H9 (cell line): ENCODE measurements around the gene AK9. TPM values are rescaled to one million over a fixed set of nuclear protein-coding genes. Genes with fewer than 3 reads are reported as not detected.
A peak's percentile ranks its signal among the peaks of the same experiment; 100 is the strongest.

Source experiments
- DNase-seq: peaks from one replicate; pipeline ENCODE4 v3.0.0-alpha.2; 2017
- H2AFZ ChIP-seq: one replicate; pipeline ENCODE4 v1.6.1; 2013; ENCODE audit warnings: mild to moderate bottlenecking, low read length, control low read depth, moderate library complexity
- H2AK5ac ChIP-seq: 2 replicates; pipeline ENCODE4 v1.6.1; 2013; ENCODE audit warnings: low read length, control low read depth, mixed read lengths; ENCODE audit not compliant: insufficient read length
- H2BK120ac ChIP-seq: one replicate; pipeline ENCODE4 v1.6.1; 2013; ENCODE audit warnings: low read depth, mild to moderate bottlenecking, low read length, control low read depth, inconsistent platforms; ENCODE audit not compliant: poor library complexity, severe bottlenecking
- H2BK12ac ChIP-seq: 2 replicates; pipeline ENCODE4 v1.6.1; 2013; ENCODE audit warnings: low read length, control low read depth, mixed read lengths, low read depth; ENCODE audit not compliant: insufficient read length
- H2BK15ac ChIP-seq: 2 replicates; pipeline ENCODE4 v1.6.1; 2013; ENCODE audit warnings: low read depth, low read length, control low read depth
- H2BK20ac ChIP-seq: one replicate; pipeline ENCODE4 v1.6.1; 2013; ENCODE audit warnings: low read depth, mild to moderate bottlenecking, low read length, control low read depth, inconsistent platforms; ENCODE audit not compliant: poor library complexity, severe bottlenecking
- H2BK5ac ChIP-seq: 2 replicates; pipeline ENCODE4 v1.6.1; 2013; ENCODE audit warnings: low read length, control low read depth, mixed read lengths; ENCODE audit not compliant: insufficient read length
- H3K14ac ChIP-seq: 2 replicates; pipeline ENCODE4 v1.6.1; 2013; ENCODE audit warnings: low read length, control low read depth; ENCODE audit not compliant: insufficient read depth
- H3K18ac ChIP-seq: 2 replicates; pipeline ENCODE4 v1.6.1; 2013; ENCODE audit warnings: low read depth, mild to moderate bottlenecking, mixed read lengths, low read length, control low read depth; ENCODE audit not compliant: insufficient read length
- H3K23ac ChIP-seq: 2 replicates; pipeline ENCODE4 v1.6.1; 2013; ENCODE audit warnings: low read length, control low read depth, mixed read lengths, low read depth; ENCODE audit not compliant: insufficient read length
- H3K23me2 ChIP-seq: 2 replicates; pipeline ENCODE4 v1.6.1; 2013; ENCODE audit warnings: low read depth, mild to moderate bottlenecking, mixed read lengths, low read length, control low read depth; ENCODE audit not compliant: insufficient read length, poor library complexity, severe bottlenecking
- H3K27ac ChIP-seq: 2 replicates; pipeline ENCODE4 v1.5.1; 2013; ENCODE audit warnings: low read length, control low read depth, mixed read lengths, low read depth; ENCODE audit not compliant: insufficient read length
- H3K27me3 ChIP-seq: 2 replicates; pipeline ENCODE4 v1.6.1; 2013; ENCODE audit warnings: low read length, control low read depth, inconsistent platforms; ENCODE audit not compliant: insufficient read depth
- H3K4ac ChIP-seq: 2 replicates; pipeline ENCODE4 v1.6.1; 2013; ENCODE audit warnings: low read depth, mild to moderate bottlenecking, control low read depth, inconsistent platforms, low read length, moderate library complexity
- H3K4me1 ChIP-seq: 2 replicates; pipeline ENCODE4 v1.6.1; 2013; ENCODE audit warnings: low read length, control low read depth, inconsistent platforms; ENCODE audit not compliant: insufficient read depth
- H3K4me2 ChIP-seq: 2 replicates; pipeline ENCODE4 v1.6.1; 2013; ENCODE audit warnings: low read length, control low read depth, mixed read lengths; ENCODE audit not compliant: insufficient read length, insufficient read depth
- H3K56ac ChIP-seq: 2 replicates; pipeline ENCODE4 v1.6.1; 2013; ENCODE audit warnings: low read depth, mild to moderate bottlenecking, mixed read lengths, low read length, control low read depth; ENCODE audit not compliant: insufficient read length
- H3K79me1 ChIP-seq: 2 replicates; pipeline ENCODE4 v1.6.1; 2013; ENCODE audit warnings: low read depth, mild to moderate bottlenecking, moderate library complexity, low read length, control low read depth, inconsistent platforms; ENCODE audit not compliant: insufficient read depth, poor library complexity, severe bottlenecking
- H3K79me2 ChIP-seq: 2 replicates; pipeline ENCODE4 v1.6.1; 2013; ENCODE audit warnings: low read length, control low read depth, inconsistent platforms; ENCODE audit not compliant: insufficient read depth
- H3K9ac ChIP-seq: 2 replicates; pipeline ENCODE4 v1.6.1; 2013; ENCODE audit warnings: low read length, control low read depth, mixed read lengths; ENCODE audit not compliant: insufficient read length; ENCODE audit errors: extremely low read depth
- H3K9me3 ChIP-seq: one replicate; pipeline ENCODE4 v1.6.1; 2013; ENCODE audit warnings: low read depth, low read length, inconsistent platforms; ENCODE audit not compliant: control insufficient read depth
- H3T11ph ChIP-seq: one replicate; pipeline ENCODE4 v1.6.1; 2013; ENCODE audit warnings: mild to moderate bottlenecking, low read length, control low read depth, inconsistent platforms
- H4K20me1 ChIP-seq: one replicate; pipeline ENCODE4 v1.6.1; 2013; ENCODE audit not compliant: control insufficient read depth, insufficient read length, insufficient read depth
- H4K5ac ChIP-seq: 2 replicates; pipeline ENCODE4 v1.6.1; 2013; ENCODE audit warnings: low read depth, mild to moderate bottlenecking, mixed read lengths, low read length, control low read depth; ENCODE audit not compliant: insufficient read length
- H4K8ac ChIP-seq: replicated peaks from 2 replicates; pipeline ENCODE4 v1.6.1; 2013; ENCODE audit warnings: low read length, control low read depth, mixed read lengths, low read depth; ENCODE audit not compliant: insufficient read length
- H4K91ac ChIP-seq: 2 replicates; pipeline ENCODE4 v1.6.1; 2013; ENCODE audit warnings: low read depth, mild to moderate bottlenecking, moderate library complexity, mixed read lengths, low read length, control low read depth; ENCODE audit not compliant: insufficient read length
- H3K27ac Mint-ChIP-seq, 3 experiments: 2 replicates in 2 of 3; 3 replicates in 1 of 3; pipeline ENCODE4 v1.8.0; 2020 to 2021; ENCODE audit warnings: mixed read lengths in 3 of 3, mild to moderate bottlenecking in 1 of 3, moderate library complexity in 1 of 3
- H3K27me3 Mint-ChIP-seq: 2 replicates; pipeline ENCODE4 v1.8.0; 2021; ENCODE audit warnings: low read depth, mild to moderate bottlenecking, moderate library complexity, mixed read lengths
- H3K36me3 Mint-ChIP-seq, 3 experiments: 2 replicates in 2 of 3; 3 replicates in 1 of 3; pipeline ENCODE4 v1.8.0; 2020 to 2021; ENCODE audit warnings: low read depth in 3 of 3, mixed read lengths in 3 of 3; ENCODE audit not compliant: insufficient read depth in 1 of 3
- H3K4me1 Mint-ChIP-seq, 2 experiments: 2 replicates each; pipeline ENCODE4 v1.8.0; 2020; ENCODE audit warnings: mixed read lengths in 2 of 2
- H3K4me3 Mint-ChIP-seq, 2 experiments: 2 replicates in 1 of 2; 3 replicates in 1 of 2; pipeline ENCODE4 v1.8.0; 2020 to 2021; ENCODE audit warnings: mild to moderate bottlenecking in 2 of 2, mixed read lengths in 2 of 2, moderate library complexity in 1 of 2
- H3K9me3 Mint-ChIP-seq, 2 experiments: 2 replicates in 1 of 2; 3 replicates in 1 of 2; pipeline ENCODE4 v1.8.0; 2020; ENCODE audit warnings: mild to moderate bottlenecking in 2 of 2, mixed read lengths in 2 of 2, moderate library complexity in 1 of 2
- WGBS: extraction: QIAGEN DNeasy Blood & Tissue Kit; methylation state at CpG from one replicate; pipeline ENCODE4 v1.1.7; 2013; ENCODE audit warnings: missing lambda C conversion rate, low lambda C conversion rate, mixed read lengths; ENCODE audit not compliant: insufficient read length; ENCODE audit errors: extremely low coverage; 5-methylcytosine and 5-hydroxymethylcytosine counted together
- total RNA-seq: library from RNA; stranded (reverse); gene quantifications from 2 replicates; pipeline ENCODE4 v1.2.1, GENCODE V29; 2021
- TF ChIP-seq, protein P1 (sequence below): fragments of 200-600 bp; sonication (generic); conservative IDR thresholded peaks from 3 replicates; pipeline ENCODE4 v1.8.0; 2021; ENCODE audit warnings: antibody characterized with exemption, mild to moderate bottlenecking

The AK9 gene
- total RNA-seq, 1 experiment from 2014 or later, result 2.3 TPM

DNA sequence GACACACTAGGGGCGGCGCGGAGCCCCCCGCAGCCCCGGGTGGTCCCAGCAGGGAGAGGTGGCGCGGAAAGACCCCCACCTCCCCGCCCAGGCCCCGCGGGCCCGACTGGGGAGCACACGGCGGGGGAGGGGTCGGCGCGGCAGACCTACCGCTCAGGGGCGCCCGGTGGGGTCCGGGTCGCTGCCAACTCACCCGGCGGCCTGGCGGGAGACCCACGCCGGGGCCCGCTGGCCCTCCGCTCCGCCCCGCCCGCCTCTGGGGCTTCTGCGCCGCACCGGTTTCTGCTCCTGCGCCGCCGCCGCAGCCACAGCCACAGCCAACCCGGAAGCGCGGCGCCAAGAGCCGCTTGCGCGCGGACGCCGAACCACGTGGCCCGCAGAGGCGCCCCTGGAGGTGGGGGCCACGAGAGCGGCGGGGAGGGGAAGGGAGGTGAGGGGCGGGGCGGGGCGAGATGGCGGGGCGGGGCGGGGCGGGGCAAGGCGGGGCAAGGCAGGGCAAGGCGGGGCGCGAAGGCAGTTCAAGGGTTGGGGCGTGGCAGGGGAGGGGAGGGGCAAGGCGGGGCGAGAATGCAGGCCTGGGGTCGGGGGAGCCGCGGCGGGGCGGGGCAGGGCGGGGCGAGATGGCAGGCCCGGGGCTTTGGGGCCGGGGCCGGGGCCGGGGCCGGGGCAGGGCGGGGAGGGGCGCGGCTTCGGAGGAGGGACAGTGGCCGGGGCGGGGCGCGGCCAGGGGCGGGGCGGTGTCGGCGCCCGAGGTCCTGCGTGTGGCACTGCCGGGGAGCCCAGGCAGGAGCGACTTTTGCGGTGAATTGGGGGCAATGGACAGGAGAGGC is 207.9 kb downstream of the AK9 start, which contains the start of gene ZBTB24:
Gene ZBTB24, minus strand, starts transcription at position 315 of the 830 bp plus-strand sequence. CDS start 1,193 bp downstream, outside the sequence.
- Histone ChIP-seq H2BK120ac (no peak within 1 kb of the TSS), H4K20me1 (no peaks in the 10 kb centered on the region), H3K23me2 (peaks cover 4% of the 10 kb centered on the region), H2AK5ac (no peak within 1 kb of the TSS), H2AFZ (no peak within 1 kb of the TSS), H3K27me3 (no peaks in the 10 kb centered on the region), H4K91ac (no peak within 1 kb of the TSS), H3K56ac (no peak within 1 kb of the TSS), H2BK20ac (no peak within 1 kb of the TSS), H3K14ac (peak within 1 kb of the TSS; percentile 84; the same call in 1 of the 2 replicates), H3K9me3 (no peaks in the 10 kb centered on the region), H3K23ac (no peak within 1 kb of the TSS), H3K4me2 (peak within 1 kb of the TSS; percentile 99), H2BK12ac (no peak within 1 kb of the TSS), H3T11ph (no peak within 1 kb of the TSS), H4K8ac (no peak within 1 kb of the TSS), H3K18ac (peak within 1 kb of the TSS; percentile 26), H3K9ac (peak within 1 kb of the TSS; percentile 70), H3K4ac (no peak within 1 kb of the TSS), H3K79me2 (peaks cover 27% of the 10 kb centered on the region; the same call in 1 of the 2 replicates), H3K79me1 (peaks cover 2% of the 10 kb centered on the region), H2BK15ac (no peak within 1 kb of the TSS), H3K4me1 (peaks cover 13% of the 10 kb centered on the region; the same call in 1 of the 2 replicates), H3K27ac (no peak within 1 kb of the TSS), H2BK5ac (no peak within 1 kb of the TSS), H4K5ac (no peak within 1 kb of the TSS)
- H3K4me3 Mint-ChIP-seq, result peak within 1 kb of the TSS; percentile 90 to 93
- peak within 1 kb of the TSS; percentile 49 to 88 (median 79); a peak in 5 of 7 replicates for H3K27ac Mint-ChIP-seq
- peak; percentile 96 for DNase-seq
- peaks cover 49 to 52% of the 10 kb centered on the region in 2 experiments for H3K4me1 Mint-ChIP-seq
- TF ChIP-seq, protein P1, sequence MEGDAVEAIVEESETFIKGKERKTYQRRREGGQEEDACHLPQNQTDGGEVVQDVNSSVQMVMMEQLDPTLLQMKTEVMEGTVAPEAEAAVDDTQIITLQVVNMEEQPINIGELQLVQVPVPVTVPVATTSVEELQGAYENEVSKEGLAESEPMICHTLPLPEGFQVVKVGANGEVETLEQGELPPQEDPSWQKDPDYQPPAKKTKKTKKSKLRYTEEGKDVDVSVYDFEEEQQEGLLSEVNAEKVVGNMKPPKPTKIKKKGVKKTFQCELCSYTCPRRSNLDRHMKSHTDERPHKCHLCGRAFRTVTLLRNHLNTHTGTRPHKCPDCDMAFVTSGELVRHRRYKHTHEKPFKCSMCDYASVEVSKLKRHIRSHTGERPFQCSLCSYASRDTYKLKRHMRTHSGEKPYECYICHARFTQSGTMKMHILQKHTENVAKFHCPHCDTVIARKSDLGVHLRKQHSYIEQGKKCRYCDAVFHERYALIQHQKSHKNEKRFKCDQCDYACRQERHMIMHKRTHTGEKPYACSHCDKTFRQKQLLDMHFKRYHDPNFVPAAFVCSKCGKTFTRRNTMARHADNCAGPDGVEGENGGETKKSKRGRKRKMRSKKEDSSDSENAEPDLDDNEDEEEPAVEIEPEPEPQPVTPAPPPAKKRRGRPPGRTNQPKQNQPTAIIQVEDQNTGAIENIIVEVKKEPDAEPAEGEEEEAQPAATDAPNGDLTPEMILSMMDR, result no peak
- peaks cover 3% of the 10 kb centered on the region; the same call in 1 of the 2 replicates for H3K27me3 Mint-ChIP-seq
- no peaks in the 10 kb centered on the region for H3K9me3 Mint-ChIP-seq
- peaks cover 15 to 39% (median 31%) of the 10 kb centered on the region in 3 experiments for H3K36me3 Mint-ChIP-seq
- WGBS, result no CpG with 5 or more reads among the region's 97 CpGs
